NCI-H1092 treated with DMSO at 0.1 percent for 48 hours (cell line): ENCODE data around the gene CHAD.
A peak's percentile ranks its signal among the peaks of the same experiment; 100 is the strongest.
"Not testable (repeated sequence)": the region's sequence is repeated elsewhere in the genome, so short reads cannot be mapped to it uniquely, and the experiment has no call there.

Experiments used
- DNase-seq: peaks from one replicate; lab custom pipeline; 2025; lab: John Stamatoyannopoulos, UW

The CHAD gene

GRCh38 chr17:50495217-50495823, 26.6 kb upstream of the CHAD start:
- DNase-seq, result no peak

GRCh38 chr17:50493744-50494143, 25.1 kb upstream of the CHAD start:
- no peak for DNase-seq

- no peak for DNase-seq
These were observed 23.5 kb upstream of the CHAD start for GRCh38 chr17:50492214-50492613.

- DNase-seq, result no peak
These were observed 22.8 kb upstream of the CHAD start for GRCh38 chr17:50491505-50491904.

- no peak for DNase-seq
These were observed 20.2 kb upstream of the CHAD start for GRCh38 chr17:50488880-50489279.

- no peak for DNase-seq
These were observed 18.8 kb upstream of the CHAD start for GRCh38 chr17:50487213-50488096.

GRCh38 chr17:50484386-50485155, 15.9 kb upstream of the CHAD start:
- no peak for DNase-seq

GRCh38 chr17:50483266-50483665, 14.6 kb upstream of the CHAD start:
- DNase-seq, result no peak

GRCh38 chr17:50482516-50482915, 13.8 kb upstream of the CHAD start:
- DNase-seq, result peak; percentile 52

- DNase-seq, result no peak
These were observed 13.4 kb upstream of the CHAD start for GRCh38 chr17:50482110-50482509.

GRCh38 chr17:50481648-50482047, 13.0 kb upstream of the CHAD start:
- DNase-seq, result no peak

GRCh38 chr17:50480854-50481490, 12.3 kb upstream of the CHAD start:
- no peak for DNase-seq

- no peak for DNase-seq
These were observed 11.6 kb upstream of the CHAD start for GRCh38 chr17:50480142-50480764.

GRCh38 chr17:50479522-50480141, 11.0 kb upstream of the CHAD start:
- DNase-seq, result peak; percentile 65

- DNase-seq, result peak; percentile 92
These were observed 10.0 kb upstream of the CHAD start, which contains the start of gene RSAD1 for GRCh38 chr17:50478391-50479381. Gene RSAD1 (plus strand): TSS chr17:50478860. CDS start chr17:50478885, 25 bp downstream.

GRCh38 chr17:50477976-50478375, 9.3 kb upstream of the CHAD start:
- DNase-seq, result no peak

- no peak for DNase-seq
These were observed 8.1 kb upstream of the CHAD start for GRCh38 chr17:50476545-50477315.

- DNase-seq, result not testable (repeated sequence)
These were observed 7.3 kb upstream of the CHAD start for GRCh38 chr17:50475775-50476544.
